Measurements from ENCODE around the gene DAP.

Gene DAP

DNA sequence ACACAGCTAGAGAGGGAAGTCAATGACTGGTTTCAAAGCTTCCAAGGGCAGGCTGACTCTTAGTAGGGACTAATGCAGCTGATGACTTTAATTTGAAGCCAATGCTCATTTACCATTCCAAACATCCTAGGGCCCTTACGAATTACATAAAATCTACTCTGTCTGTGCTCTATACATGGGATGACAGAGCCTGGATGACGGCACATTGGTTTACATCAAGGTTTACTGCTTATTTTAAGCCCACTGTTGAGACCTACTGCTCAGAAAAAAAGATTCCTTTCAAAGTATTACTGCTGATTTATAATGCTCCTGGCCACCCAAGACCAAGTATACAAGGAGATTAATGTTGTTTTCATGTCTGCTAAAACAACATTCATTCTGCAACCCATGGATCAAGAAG is 74.1 kb downstream of the DAP start:
- DNase-seq = no peak

- DNase-seq = no peak
These were observed 75.9 kb downstream of the DAP start for GRCh38 chr5:10685115-10685521.

- no peak for DNase-seq
These were observed 76.5 kb downstream of the DAP start for GRCh38 chr5:10684303-10685086.

DNA sequence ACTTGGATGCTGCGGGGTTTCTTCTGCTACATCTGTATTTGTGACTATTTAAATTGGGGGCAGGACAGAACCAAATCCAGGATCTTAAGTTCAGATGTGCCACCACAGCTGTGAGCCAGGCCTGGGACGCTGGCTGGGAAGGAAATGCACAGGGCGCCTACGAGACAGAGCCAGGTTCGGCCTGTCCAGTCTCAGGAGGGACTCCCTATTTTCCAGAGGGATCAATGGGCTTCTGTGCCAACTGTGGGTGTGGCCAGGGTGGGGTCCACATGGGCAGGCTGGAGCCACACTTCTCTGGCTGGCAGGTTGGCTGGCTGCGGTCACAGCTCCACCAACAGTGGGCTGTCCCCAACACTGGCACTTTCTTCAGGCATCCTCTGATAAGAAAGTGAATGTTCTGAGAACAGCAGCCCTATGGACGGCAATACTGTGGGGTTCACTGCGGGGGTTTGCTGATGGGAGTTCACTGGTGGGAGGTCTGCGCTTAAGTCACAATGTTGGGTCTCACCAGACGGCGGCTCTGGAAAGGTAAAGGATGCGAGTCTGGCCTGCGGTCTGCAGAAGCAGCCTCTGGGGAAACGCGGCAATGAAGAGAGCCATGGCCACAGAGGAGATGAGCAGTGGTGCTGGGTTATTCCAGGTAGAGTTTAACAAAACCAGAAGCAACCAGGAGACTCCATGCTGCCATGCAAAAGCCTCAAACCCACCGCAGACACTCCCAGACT is 78.1 kb downstream of the DAP start:
- no peak for DNase-seq

DNA sequence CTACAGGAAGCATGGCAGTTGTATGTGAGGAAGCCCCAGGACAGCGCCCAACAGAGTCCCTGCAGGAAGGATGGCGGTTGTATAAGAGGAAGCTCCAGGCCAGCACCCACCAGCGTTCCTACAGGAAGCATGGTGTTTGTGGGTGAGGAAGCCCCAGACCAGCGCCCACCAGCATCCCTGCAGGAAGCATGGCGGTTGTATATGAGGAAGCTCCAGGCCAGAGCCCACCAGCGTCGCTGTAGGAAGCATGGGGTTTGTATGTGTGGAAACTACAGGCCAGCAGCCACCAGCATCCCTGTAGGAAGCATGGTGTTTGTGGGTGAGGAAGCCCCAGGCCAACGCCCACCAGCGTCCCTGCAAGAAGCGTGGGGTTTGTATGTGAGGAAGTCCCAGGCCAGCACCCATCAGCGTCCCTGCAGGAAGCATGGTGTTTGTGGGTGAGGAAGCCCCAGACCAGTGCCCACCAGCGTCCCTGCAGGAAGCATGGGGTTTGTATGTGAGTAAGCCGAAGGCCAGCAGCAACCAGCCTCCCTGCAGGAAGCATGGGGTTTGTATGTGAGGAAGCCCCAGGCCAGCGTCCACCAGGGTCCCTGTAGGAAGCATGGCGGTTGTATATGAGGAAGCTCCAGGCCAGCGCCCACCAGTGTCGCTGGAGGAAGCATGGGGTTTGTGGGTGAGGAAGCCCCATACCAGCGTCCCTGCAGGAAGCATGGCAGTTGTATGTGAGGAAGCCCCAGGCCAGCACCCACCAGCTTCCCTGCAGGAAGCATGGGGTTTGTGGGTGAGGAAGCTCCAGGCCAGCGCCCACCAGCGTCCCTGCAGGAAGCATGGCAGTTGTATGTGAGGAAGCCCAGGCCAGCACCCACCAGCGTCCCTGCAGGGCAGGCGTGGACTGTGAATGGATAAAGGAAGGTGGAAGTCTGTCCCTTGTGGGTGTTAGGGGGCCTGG is 79.0 kb downstream of the DAP start:
- no peak for DNase-seq

DNA sequence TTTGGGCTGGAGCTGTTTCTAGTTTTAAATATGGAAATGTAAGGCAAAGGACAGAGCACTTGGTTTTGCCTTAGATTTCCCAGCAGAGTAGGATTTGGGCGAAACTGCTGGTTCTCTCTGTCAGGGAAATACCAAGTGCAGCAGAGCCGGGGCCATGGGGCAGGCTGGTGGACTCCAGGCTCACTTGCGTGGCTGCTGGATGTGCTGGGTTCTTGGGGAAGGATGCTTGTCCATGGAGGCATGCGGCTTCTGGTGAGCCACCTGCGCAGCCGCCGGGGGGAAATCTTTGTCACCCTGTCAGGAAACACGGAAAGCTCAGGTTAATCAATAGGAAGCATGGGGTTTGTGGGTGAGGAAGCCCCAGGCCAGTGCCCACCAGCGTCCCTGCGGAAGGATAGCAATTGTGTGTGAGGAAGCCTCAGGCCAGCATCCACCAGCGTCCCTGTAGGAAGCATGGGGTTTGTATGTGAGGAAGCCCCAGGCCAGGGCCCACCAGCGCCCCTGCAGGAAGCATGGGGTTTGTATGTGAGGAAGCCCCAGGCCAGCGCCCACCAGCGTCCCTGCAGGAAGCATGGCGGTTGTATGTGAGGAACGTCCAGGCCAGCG is 80.1 kb downstream of the DAP start:
- no peak for DNase-seq

- DNase-seq = no peak
These were observed 81.6 kb downstream of the DAP start for GRCh38 chr5:10679336-10679988.

DNA sequence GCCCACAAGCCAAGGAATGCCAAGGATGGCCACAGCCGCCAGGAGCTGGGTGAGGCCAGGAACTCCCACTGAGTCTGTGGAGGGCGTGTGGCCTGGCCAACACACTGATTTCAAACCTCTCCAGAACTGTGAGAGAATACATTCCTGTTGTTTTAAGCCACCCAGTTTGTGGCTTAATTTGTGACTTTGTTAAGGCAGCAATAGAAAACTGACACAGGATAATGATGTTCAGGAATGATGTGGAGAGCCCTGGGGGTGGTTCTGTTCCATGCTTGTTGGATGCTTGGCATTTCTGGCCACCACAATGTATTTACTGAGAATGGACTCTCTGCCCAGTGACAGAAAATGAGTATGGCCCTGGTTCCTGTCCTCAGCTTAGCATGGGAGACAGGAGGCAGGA is 82.8 kb downstream of the DAP start:
- no peak for DNase-seq

DNA sequence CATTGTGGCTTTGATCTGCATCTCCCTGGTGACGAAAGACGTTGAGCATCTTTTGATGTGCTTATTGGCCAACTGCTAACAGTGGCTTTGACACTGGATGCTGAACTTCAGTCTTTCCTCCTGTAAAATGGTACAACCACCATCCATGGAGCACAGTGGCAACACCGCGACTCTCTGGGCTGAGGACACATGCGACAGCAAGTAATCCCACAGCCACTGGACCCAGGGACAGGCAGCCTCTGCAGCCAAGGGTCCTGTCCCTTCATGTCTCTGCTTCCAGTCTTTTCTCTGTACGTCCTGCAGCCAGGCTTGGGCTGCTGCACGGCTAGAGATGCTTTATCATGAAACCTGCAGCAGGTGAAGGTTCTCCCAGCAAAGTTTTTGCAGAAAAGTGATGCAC is 83.5 kb downstream of the DAP start:
- no peak for DNase-seq

- DNase-seq = no peak
These were observed 84.1 kb downstream of the DAP start for GRCh38 chr5:10676946-10677345.

DNA sequence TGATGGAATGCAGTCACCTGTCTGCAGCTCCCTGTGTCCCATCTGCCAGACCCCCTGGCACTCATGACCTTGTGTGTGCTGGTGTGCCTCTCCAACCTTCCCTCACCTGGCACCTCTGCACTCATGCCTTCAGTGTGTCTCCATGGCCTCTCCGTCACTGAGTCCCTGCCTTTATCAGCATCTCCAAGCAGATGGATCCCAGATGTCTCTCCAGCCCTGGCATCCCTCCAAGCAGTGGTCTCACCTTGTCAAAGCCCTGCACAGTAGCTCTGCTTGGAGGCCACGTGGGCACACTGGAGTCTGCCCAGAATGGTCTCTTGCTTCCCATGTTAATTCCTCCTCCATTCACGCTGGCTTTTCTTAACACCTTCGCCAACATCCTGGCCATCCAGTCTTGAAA is 84.8 kb downstream of the DAP start:
- DNase-seq = peak in 1 of 2 experiments; percentile 43

DNA sequence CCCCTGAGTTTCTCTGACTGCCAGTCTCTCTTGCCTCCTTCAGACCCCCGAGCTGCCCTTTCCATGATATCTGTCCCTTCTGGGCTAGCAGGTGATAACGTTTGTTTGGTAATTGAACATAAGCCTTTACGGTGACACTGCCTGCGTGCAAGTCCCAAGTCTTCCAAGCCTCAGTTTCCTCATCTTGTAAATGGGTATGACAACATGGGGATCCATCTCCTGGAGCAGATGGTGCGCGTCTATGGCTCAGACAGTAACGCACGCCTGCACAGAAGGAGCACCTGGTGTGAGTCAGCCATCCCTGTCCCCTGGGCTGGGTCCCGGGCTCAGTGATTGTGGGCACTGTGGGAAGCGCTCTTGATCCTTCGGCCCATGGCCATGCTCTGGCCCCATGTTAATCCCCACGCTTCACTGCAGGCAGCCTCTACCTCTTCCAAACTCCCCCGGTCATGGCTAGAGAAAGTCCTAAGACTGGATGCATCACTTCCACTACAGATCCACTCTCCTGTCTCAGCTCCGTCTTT is 85.8 kb downstream of the DAP start:
- no peak for DNase-seq

DNA sequence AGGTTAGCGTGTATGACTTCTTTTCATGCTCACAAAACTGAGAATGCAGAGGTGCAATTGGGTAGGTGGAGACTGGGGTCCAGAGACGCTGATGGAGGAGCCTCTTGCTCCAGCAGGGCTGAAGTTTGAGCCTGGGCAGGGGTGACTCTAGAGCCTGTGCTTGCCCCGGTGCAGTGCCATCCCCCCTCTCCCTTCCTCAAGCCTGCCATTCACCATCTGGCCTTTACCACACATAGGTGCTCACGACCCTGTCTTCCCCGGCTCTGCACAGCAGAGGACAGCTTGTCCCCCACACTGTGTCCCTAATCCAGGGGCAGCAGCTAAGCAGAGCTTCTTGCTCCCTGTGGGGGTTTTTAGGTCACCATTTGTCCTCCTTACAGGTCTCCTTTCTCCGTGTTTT is 86.5 kb downstream of the DAP start:
- no peak for DNase-seq

DNA sequence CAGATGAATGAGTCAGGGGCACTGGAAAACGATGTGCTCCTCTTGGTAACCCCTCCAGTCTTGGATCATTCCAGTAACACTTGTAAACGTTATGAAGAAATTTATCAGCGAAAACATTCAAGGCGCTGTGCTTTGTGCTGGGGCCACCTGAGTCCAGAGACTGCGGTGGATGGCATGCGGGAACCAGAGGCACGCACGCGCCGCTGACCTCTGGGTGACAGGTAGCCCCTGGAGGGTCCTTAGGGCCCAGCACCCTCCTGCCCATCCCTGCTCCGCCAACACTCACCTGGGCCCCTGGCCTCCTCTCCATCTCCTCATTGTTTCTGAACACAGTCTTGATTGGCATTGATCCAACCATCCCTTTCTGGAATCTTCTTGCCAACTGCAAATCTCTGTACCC is 86.9 kb downstream of the DAP start:
- no peak for DNase-seq

GRCh38 chr5:10673407-10673806 is 87.6 kb downstream of the DAP start:
- DNase-seq = no peak

DNA sequence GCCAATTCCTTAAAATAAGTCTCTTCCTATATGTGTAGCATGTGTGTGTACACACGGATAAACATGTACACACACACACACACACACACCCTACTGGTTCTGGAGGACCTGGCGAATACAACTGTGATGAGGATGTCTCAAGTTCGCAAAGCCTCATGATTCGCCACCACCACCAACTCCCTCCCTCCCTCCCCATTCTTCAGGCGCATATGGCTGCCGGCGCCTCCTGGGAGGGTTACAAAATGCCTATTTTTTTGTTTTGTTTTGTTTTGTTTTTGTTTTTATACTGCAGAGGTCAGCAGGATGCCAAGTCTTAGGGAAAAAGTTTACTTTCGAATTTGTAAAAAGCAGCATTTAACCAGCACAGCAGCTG is 88.0 kb downstream of the DAP start:
- no peak for DNase-seq

- no peak for DNase-seq
These were observed 88.7 kb downstream of the DAP start for GRCh38 chr5:10672146-10673016.

DNA sequence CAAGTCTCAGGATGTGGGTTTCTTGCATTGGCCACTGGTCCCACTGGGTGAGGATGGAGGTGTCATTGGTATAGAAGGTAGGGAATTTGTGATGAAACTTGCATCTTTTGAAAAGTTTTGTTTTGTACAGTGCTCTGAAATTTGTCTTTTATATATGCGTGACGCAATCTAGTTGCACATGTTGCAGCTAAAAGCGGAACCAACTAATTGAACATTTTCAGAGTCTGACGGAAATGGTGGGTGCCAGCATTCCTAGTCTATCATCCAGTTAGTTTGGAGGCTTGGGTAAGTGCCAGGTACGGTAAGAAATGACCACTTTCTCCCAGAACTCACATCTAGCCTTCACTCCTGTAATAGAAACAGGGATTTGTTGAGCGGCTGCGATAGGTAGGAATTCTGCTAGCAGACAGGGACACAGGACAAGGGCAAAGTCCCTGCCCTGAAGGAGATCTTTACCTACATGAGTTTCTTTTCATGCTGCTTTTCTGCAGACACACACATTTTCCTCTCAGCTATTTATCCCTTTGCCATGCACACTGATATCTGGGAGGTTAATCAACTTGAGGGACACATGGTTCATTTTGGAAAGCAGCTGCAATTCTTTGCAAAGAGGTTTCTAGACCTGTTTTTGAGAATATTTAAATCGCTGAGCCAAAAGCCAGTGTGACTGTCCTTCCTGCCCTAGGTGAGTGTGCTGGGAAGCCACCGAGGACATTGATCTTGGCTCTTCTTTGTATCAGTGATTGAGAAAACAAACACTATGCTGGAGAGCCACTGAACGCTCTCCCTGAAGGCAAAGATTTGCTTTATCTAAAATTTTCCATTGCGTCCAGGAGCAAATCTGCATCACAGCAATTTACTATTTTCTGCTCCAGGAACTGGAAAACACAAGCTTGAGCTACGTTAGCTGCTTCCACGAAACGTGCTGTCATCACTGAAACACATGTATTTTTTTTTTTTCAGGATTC is 89.7 kb downstream of the DAP start:
- no peak for DNase-seq

DNA sequence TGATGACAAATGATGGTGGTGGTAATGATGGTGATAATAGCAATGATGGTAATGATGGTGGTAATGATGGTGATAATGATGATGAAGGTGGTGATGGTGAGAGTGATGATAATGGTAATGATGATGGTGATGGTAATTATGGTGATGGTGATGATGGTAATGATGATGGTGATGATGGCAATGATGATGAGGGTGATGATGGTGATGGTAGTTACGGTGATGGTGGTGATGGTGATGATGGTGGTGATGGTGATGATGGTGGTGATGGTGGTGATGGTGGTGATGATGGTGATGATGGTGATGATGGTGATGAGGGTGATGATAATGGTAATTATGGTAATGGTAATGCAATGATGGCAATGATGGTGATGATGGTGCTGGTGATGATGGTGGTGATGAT is 91.1 kb downstream of the DAP start:
- DNase-seq = no peak

DNA sequence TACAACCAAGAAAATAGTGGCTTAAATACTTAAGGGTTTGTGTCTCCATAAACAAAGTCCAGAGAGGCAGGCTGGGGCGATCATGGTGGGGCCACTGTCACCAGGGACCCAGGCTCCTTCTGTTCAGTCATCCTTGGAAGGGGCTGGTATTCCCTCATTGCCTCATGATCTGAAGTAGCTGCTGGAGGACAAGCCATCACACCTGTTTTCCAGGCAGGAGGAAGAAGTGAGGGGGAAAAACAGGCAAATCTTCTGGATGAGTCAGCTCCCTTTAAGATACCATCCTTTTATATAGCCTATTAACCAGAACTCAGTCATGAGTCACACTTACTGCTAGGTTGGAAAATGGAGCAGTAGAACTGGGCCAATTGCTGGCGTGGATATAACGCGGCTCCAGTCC is 92.3 kb downstream of the DAP start:
- DNase-seq = no peak
